GM12892 (cell line): ENCODE measurements around the gene YTHDF1.

Experiments
- POLR2A ChIP-seq: IDR thresholded peaks from 2 replicates; pipeline ENCODE4 v1.6.1; 2011; ENCODE audit warnings: low read depth, low read length, control low read depth
- POLR2AphosphoS5 ChIP-seq: IDR thresholded peaks from 2 replicates; pipeline ENCODE4 v1.6.1; 2011; ENCODE audit warnings: low read depth, low read length, control low read depth

DNA sequence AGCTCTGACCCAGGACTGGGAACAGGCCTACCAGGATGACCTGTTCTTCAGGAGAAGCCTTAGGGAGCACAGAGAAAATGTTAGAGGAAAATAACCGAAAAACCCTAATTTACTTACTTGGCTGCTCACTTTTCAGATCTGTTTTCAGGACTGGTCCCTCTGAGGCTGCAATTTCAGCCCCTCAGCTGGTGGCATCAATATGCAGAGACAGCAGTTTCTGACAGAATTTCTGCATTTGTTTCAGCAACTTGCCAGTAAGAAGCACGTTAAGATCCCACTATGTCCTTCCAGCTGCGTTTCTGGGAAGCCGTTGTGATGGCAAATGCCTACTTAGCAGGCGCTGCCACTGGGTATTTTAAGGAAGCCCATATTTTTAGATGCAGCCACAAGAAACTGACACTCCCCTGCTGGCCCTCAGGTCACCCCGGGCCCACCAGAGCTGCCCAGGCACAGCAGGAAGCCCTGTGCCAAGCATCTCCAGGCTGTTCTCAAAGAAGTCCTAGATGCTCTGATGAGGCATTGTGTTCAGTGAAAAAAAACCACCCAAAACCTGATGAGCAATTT is 7.5 kb downstream of the YTHDF1 start:
- TF ChIP-seq POLR2AphosphoS5 (no peak), POLR2A (no peak)
